Endodermal cell (in vitro differentiated cells): Measurements from ENCODE around the gene AARSD1. TPM values are rescaled to one million over a fixed set of nuclear protein-coding genes. Genes with fewer than 3 reads are reported as not detected.

ENCODE experiments used
- DNase-seq: peaks from one replicate; pipeline ENCODE4 v3.0.0-alpha.2; 2017
- H3K27ac ChIP-seq: 2 replicates; pipeline ENCODE4 v1.5.1; 2013; ENCODE audit warnings: mild to moderate bottlenecking, low read depth, low read length, moderate library complexity
- H3K27me3 ChIP-seq: 2 replicates; pipeline ENCODE4 v1.6.1; 2013; ENCODE audit warnings: mild to moderate bottlenecking, low read length, moderate library complexity; ENCODE audit not compliant: insufficient read depth, control insufficient read depth, poor library complexity, severe bottlenecking
- H3K36me3 ChIP-seq: 2 replicates; pipeline ENCODE4 v1.7.0; 2013; ENCODE audit warnings: mild to moderate bottlenecking, low read length, moderate library complexity; ENCODE audit not compliant: control insufficient read depth, insufficient read depth
- H3K4me1 ChIP-seq: one replicate; pipeline ENCODE4 v1.7.0; 2013; ENCODE audit warnings: low read length; ENCODE audit not compliant: control insufficient read depth, insufficient read depth
- H3K4me3 ChIP-seq: 2 replicates; pipeline ENCODE4 v1.5.1; 2013; ENCODE audit warnings: mild to moderate bottlenecking, low read length, moderate library complexity
- H3K9ac ChIP-seq: 2 replicates; pipeline ENCODE4 v1.6.1; 2013; ENCODE audit warnings: mild to moderate bottlenecking, low read length, moderate library complexity; ENCODE audit not compliant: poor library complexity, severe bottlenecking; ENCODE audit errors: extremely low read depth
- H3K9me3 ChIP-seq: 2 replicates; pipeline ENCODE4 v1.6.1; 2013; ENCODE audit warnings: mild to moderate bottlenecking, low read length, moderate library complexity; ENCODE audit not compliant: control insufficient read depth
- H3K27ac Mint-ChIP-seq: 2 replicates; pipeline ENCODE4 v1.8.0; 2020; ENCODE audit warnings: mixed read lengths
- H3K27me3 Mint-ChIP-seq: 2 replicates; pipeline ENCODE4 v1.8.0; 2021; ENCODE audit warnings: mild to moderate bottlenecking, mixed read lengths; ENCODE audit not compliant: insufficient read depth
- H3K36me3 Mint-ChIP-seq: 2 replicates; pipeline ENCODE4 v1.8.0; 2020; ENCODE audit warnings: low read depth, mixed read lengths
- H3K4me1 Mint-ChIP-seq: 2 replicates; pipeline ENCODE4 v1.8.0; 2020; ENCODE audit warnings: mixed read lengths
- H3K4me3 Mint-ChIP-seq: 2 replicates; pipeline ENCODE4 v1.8.0; 2020; ENCODE audit warnings: mild to moderate bottlenecking, moderate library complexity, mixed read lengths
- H3K9me3 Mint-ChIP-seq: 2 replicates; pipeline ENCODE4 v1.8.0; 2020; ENCODE audit warnings: mild to moderate bottlenecking, mixed read lengths
- WGBS, 2 experiments: methylation state at CpG; one replicate each; pipeline versions ENCODE4 v1.1.5 to v1.1.7; 2013; ENCODE audit warnings: missing lambda C conversion rate in 2 of 2, mixed read lengths in 1 of 2; ENCODE audit not compliant: insufficient coverage in 1 of 2, insufficient read length in 1 of 2; 5-methylcytosine and 5-hydroxymethylcytosine counted together
- total RNA-seq, 2 donors: library from RNA; stranded (reverse); fragmentation: NEBNext Ultra II Directional in 1 of 2; extraction: Animal tissue kit (Norgen Biotek cat#: 25700) in 1 of 2; gene quantifications; 2 replicates in 1 of 2; 3 replicates in 1 of 2; pipeline ENCODE4 v1.2.1, GENCODE V29; 2021
- TF ChIP-seq, protein P1 (sequence below): fragments of 200-600 bp; sonication (generic); conservative IDR thresholded peaks from 2 replicates; pipeline ENCODE4 v1.5.0; 2021; ENCODE audit warnings: antibody characterized with exemption, mild to moderate bottlenecking

The AARSD1 gene
- total RNA-seq, 2 donors from 2014 or later: 48.7 to 50.9 TPM

GRCh38 chr17:42913981-42914617, 50.2 kb downstream of the AARSD1 start:
- Histone ChIP-seq H3K9me3 (no peaks in the 10 kb centered on the region), H3K4me3 (no peak overlapping the region), H3K4me1 (no peaks in the 10 kb centered on the region), H3K9ac (no peak overlapping the region), H3K36me3 (no peaks in the 10 kb centered on the region), H3K27ac (no peak overlapping the region), H3K27me3 (no peaks in the 10 kb centered on the region)
- peaks cover 4% of the 10 kb centered on the region for H3K4me1 Mint-ChIP-seq
- no peak overlapping the region for H3K4me3 Mint-ChIP-seq
- no peak for DNase-seq
- no peak overlapping the region for H3K27ac Mint-ChIP-seq
- TF ChIP-seq, protein P1, sequence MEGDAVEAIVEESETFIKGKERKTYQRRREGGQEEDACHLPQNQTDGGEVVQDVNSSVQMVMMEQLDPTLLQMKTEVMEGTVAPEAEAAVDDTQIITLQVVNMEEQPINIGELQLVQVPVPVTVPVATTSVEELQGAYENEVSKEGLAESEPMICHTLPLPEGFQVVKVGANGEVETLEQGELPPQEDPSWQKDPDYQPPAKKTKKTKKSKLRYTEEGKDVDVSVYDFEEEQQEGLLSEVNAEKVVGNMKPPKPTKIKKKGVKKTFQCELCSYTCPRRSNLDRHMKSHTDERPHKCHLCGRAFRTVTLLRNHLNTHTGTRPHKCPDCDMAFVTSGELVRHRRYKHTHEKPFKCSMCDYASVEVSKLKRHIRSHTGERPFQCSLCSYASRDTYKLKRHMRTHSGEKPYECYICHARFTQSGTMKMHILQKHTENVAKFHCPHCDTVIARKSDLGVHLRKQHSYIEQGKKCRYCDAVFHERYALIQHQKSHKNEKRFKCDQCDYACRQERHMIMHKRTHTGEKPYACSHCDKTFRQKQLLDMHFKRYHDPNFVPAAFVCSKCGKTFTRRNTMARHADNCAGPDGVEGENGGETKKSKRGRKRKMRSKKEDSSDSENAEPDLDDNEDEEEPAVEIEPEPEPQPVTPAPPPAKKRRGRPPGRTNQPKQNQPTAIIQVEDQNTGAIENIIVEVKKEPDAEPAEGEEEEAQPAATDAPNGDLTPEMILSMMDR: no peak
- no peaks in the 10 kb centered on the region for H3K9me3 Mint-ChIP-seq
- WGBS, 2 experiments: 86 to 98% methylated on average over 2 to 3 of the region's 3 CpGs
- H3K36me3 Mint-ChIP-seq: no peaks in the 10 kb centered on the region
- H3K27me3 Mint-ChIP-seq: peaks cover 4% of the 10 kb centered on the region

GRCh38 chr17:42913522-42913921, 50.7 kb downstream of the AARSD1 start:
- Mint-ChIP-seq H3K4me3 (no peak overlapping the region), H3K36me3 (no peaks in the 10 kb centered on the region), H3K4me1 (no peaks in the 10 kb centered on the region), H3K27ac (no peak overlapping the region), H3K27me3 (peaks cover 4% of the 10 kb centered on the region), H3K9me3 (no peaks in the 10 kb centered on the region)
- Histone ChIP-seq H3K27me3 (no peaks in the 10 kb centered on the region), H3K4me1 (no peaks in the 10 kb centered on the region), H3K9ac (no peak overlapping the region), H3K27ac (no peak overlapping the region), H3K4me3 (no peak overlapping the region), H3K36me3 (no peaks in the 10 kb centered on the region), H3K9me3 (no peaks in the 10 kb centered on the region)
- 72% methylated on average over 2 of the region's 2 CpGs for WGBS, 2 experiments
- DNase-seq: no peak
- TF ChIP-seq, protein P1: no peak

- Histone ChIP-seq H3K27ac (no peak overlapping the region), H3K27me3 (no peaks in the 10 kb centered on the region), H3K36me3 (no peaks in the 10 kb centered on the region), H3K4me1 (no peaks in the 10 kb centered on the region), H3K4me3 (no peak overlapping the region), H3K9ac (no peak overlapping the region), H3K9me3 (no peaks in the 10 kb centered on the region)
- DNase-seq: no peak
- H3K27me3 Mint-ChIP-seq: peaks cover 5% of the 10 kb centered on the region
- TF ChIP-seq, protein P1: no peak
- 91 to 92% methylated on average over 5 to 7 of the region's 7 CpGs for WGBS, 2 experiments
- no peak overlapping the region for H3K27ac Mint-ChIP-seq
- no peaks in the 10 kb centered on the region for H3K9me3 Mint-ChIP-seq
- no peaks in the 10 kb centered on the region for H3K4me1 Mint-ChIP-seq
- H3K4me3 Mint-ChIP-seq: no peak overlapping the region
- H3K36me3 Mint-ChIP-seq: no peaks in the 10 kb centered on the region
Measured at GRCh38 chr17:42908872-42909700, 55.2 kb downstream of the AARSD1 start.
